ENCODE measurements around the gene LYRM2.

Gene LYRM2

DNA sequence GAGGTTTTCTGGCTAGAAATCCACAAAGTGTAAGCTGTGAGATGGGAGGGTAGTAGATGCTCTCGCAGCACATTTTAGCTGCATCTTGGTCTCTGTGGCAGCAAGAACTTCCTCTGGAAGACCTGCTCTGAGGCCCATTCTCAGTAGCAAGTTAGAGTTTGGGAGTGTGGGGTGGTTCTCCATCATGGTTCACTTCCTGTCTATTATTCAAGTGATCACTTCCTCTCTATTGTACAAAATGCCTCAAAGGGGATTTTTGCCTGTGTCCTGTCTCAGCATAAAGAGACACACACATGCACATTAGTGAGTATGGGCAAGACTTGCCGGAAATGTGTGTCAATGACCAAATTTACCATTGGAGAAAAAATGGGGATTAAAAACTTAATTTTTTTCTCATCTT lies 42.5 kb downstream of the LYRM2 start:
- no peak for DNase-seq (ENCODE audit: low read depth in 2 of 2)

DNA sequence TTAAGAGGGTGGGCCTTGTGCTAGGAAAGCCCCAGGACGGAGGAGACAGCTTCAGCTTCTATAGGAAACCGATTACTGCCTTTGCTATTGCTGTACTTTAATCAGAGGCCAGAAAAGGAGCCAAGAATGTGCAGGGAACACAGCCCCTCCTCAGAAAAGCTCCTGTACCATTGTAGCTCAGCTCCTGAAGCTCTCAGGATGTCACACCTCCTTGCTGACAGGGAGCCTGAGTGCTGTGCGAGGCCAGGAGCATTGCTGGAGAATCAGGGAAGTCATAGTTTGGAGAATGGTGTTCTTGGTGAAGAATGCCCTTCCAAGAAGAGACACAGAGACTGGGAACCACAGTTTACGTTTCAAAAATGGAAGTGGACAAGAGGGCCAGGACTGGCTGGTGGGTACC lies 46.8 kb downstream of the LYRM2 start:
- no peak for DNase-seq (ENCODE audit: low read depth in 2 of 2)

DNA sequence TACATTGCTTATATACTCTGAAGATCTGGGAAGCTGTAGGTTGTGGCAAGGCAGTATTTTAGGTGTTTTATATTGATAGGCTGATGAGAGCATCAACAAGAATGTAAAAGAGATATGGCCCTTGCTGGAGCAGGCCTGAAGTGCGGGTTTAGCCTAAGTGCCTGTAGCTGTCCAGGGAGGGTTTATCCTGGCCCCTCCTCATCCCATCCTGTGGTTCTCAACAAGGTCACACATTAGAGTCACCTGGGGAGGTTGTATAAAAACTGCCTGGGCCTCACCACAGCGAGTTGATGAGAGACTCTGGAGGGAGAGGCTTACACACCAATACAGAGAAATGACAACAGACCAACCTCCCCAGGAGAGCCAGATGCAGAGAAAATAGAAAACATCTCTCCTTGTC lies 48.4 kb downstream of the LYRM2 start:
- DNase-seq (ENCODE audit: low read depth in 2 of 2), result no peak

DNA sequence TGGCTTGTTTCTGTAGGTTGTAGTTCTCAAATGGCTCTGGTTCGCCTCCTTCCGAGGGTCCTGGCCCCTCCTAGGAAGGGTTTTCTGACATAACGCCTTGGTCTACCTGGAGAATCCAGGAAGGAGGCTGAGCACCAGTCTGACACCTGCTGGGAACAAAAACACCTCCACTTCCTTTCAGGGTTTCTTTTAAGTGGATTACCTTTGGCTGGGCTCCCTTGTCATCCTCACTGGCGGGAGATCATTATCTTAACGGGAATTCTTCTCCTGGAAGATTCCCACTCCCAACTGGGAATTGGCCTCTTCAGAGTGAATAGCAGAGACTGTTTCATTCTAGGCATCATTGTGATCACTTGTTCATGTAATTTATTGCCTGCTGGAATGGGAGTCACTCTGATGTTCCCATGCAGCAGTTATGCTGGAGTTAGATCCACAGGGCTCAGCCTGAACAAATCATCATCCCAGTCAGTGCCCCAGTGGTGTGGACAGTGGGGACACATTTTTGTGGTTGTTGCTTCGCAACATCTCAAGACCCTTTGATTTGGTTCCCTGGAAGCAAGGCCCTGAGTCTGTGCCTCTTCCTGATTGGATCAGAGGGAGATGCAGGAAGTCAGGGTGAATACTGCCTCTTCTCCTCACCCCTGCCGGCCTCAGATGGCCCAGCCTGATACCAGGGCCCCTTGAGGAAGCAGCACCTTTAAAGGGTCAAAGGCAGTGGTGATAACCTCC lies 49.1 kb downstream of the LYRM2 start:
- no peak for DNase-seq (ENCODE audit: low read depth in 2 of 2)

DNA sequence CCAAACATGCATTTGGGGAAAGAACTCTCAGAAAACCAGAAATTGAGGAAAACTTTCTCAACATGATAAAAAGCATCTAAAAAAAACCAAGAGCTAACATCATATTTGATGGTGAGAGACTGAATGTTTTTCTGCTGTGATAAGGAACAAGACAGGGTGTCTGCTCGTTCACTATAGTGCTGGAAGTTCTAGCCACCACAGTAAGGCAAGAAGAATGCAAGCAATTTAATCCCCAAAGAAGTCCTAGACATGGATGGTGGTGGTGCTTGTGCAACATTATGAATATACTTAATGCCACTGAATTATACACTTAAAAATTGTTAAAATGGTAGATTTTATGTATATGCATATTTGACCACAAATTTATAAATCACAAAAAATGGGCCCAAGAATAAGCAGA lies 53.4 kb downstream of the LYRM2 start:
- no peak for DNase-seq (ENCODE audit: low read depth in 2 of 2)

DNA sequence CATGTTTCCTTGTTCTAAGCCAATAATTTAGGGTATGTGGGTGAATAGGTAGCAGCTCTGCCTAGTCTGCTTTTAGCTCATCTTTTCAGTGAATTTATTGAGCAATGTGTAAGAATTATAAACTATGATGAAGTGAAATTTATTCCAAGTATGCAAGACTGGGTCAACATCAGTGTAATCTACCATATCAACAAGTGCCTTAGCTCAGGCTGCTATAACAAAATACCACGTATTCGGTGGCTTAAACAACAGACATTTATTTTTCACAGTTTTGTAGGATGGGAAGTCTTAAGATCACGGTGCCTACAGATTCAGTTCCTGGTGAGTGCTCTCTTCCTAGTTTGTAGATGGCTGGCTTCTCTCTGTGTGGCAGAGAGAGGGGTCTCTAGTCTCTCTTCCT lies 54.0 kb downstream of the LYRM2 start:
- no peak for DNase-seq (ENCODE audit: low read depth in 2 of 2)

DNA sequence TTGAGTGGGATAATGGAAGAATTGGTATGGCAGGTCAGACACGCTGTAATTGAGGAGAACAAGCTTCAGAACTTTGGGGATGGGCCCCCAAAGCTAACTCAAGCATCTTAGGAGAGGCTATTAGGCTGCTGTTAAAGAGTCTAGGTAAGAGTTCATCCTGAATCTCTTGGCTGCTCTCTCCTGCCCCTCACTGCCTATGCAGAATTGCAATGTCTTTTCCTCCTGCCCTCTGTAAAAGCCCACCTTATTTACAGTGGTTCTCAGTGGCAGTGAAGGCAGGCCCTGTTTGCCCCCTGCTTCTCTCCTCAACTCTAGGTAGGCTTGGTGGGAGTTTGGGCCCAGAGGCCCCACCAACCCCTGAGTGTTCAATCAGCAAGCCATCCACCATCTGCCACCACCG lies 55.0 kb downstream of the LYRM2 start:
- DNase-seq (ENCODE audit: low read depth in 2 of 2), result no peak

DNA sequence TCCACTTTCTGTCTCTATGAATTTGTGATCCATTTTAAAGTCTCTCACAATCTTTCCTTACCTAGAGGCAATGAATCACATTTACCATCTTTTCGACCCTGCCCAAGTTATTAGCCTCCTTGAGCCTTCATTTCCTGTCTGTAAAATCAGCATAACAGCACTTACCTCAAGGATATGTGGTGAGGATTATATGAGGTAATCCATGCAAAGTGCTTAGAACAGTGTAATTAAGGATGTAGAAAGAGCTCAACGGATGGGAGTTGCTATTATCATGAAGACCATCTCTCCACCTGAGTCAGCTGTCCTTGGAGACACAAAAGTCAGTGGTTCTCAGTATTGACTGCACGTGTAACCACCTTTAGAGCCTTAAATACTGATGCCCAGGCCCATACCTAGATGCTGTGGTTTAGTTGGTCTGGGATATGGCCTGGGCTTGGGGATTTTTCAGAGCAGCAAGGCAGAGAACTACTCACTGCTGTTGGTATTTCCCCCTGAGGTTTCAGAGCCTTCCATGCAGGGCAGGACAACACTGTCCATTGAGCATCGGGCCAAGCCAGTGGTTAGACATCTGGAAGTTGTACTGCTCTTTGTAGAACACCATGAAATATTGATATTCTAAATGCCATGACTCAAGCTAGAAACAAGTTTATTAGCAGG lies 55.8 kb downstream of the LYRM2 start:
- no peak for DNase-seq (ENCODE audit: low read depth in 2 of 2)

DNA sequence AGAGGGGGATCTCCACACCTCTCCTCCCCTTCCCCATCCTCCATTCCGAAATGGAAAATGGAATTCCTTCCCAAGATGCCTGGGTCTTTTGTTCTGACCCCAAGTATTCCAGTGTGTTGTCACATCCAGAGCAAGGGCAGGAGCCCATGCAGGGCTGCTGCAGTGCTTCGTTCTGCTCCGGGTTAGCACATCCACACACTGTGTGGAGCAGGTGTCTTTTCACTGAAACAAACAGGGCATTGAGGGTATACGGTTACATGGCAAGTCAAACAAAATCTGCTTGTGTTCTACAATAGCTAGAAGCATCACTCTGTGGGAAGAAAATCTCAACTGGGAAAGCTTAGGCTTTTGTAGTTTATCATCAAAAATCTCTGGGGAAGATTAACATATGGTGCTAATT lies 56.9 kb downstream of the LYRM2 start:
- no peak for DNase-seq (ENCODE audit: low read depth in 2 of 2)

DNA sequence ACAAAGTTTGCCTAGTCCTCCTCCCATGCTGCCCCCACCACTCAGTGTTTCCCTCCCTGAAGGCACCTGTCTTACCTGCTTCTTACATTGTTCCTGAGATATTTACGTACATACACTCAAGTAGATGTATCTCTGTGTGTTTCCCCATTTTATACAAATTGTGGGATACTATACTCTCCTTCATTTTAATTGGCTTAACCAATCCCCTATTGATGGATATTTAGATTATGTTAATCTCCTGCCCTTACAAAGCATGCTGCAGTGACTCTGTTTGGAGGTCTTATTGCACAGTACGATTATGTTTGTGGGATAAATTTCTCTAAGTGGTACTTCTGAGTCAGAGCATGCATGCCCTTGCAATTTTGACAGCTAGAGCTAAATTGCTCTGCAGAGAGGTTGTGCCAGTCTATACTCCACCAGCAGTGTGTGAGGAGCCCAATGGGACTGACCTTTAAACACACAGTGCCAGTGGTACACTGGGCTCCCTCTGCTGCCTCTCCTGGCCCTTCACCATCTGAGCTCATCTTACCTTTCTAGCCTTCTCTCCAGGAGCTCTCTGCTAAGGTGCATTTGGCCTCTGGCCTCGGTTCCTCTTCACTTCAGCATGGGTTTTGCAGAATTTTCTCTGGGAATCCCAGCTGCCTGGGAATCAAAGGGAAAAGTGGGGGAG lies 57.4 kb downstream of the LYRM2 start:
- DNase-seq (ENCODE audit: low read depth in 2 of 2), result no peak

DNA sequence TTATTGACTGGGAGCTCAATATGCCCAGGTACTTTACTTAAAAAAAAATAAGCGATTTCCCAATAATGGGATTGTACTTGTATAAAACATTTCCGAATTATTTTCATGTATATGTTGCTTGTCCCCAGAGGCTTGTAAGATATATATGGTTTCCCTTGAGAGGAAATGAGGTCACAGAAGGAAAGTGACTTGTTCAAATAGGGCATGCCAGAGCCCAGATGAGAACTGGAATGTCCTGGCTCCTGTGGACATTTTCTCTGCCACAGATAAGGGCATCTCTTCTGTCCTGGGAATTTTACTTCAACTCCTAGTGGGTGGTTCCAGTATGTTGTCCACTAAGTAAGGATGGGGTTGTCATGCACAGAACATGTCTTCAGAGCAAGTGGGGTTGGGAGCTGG lies 63.0 kb downstream of the LYRM2 start:
- DNase-seq (ENCODE audit: low read depth in 2 of 2), result no peak

DNA sequence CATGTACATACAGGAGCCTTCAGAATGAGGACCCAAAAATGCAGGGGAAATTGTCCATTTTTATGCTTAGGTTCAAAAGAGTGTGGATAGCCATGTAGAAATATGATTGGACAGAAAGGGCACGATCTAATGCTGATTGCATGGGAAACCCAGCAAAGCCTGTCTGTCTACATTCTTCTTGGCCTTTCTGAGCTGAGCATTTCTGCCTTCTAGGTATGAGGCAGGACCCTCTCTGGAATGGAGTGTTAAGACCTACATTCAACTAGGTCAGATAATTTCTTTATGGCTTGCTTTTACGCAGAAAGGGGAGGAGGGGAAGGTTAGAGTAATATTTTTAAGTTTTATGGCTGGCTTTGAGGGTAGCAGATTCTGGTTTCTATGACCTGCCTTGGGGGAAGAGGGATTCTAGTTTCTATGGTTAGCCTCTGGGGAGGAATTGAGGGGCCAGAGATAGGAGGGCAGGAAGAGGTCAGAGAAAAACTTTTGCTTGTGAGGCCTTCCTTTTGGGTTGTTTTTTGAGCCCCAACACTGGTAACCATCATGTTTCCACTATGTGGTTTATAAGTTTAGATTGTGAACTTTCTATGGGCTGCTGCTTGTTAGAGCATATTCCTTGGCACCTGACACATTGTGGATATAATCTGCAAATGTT lies 63.5 kb downstream of the LYRM2 start:
- no peak for DNase-seq (ENCODE audit: low read depth in 2 of 2)

DNA sequence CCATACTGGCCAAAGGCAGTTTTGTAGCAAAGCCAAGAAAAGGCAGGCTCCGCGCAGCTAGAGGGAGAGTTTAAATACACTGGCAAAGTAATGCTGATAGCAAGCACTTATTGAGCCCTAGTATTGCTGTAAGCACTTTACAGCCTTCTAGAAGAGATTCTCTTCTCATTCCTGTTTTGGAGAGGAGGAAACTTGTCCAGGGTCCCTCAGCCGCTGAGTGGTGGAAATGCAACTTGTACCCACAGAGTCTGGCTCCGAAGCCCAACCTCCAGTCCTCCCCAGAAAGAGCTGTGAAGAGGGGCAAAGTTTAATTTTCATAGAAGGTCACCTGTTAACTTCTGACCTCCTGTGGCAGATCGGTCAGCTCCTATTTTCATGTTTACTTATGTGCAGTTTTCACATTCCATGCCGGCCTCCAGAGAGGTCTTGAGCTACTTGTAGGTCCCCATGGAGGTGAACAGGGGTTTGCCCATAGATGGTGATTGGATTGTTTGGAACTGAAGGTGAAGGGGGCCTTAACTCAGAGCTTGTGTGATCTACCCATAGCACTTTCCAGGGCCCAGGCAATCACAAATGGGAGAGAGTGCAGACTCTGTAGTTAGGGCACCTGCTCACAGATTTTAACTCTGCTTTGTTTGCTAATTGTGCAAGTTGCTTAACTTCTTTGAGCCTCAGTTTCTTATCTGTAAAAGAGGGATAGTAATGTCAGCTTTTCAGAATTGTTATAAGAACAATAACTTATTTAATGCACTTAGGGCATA lies 70.7 kb downstream of the LYRM2 start:
- no peak for DNase-seq (ENCODE audit: low read depth in 2 of 2)

DNA sequence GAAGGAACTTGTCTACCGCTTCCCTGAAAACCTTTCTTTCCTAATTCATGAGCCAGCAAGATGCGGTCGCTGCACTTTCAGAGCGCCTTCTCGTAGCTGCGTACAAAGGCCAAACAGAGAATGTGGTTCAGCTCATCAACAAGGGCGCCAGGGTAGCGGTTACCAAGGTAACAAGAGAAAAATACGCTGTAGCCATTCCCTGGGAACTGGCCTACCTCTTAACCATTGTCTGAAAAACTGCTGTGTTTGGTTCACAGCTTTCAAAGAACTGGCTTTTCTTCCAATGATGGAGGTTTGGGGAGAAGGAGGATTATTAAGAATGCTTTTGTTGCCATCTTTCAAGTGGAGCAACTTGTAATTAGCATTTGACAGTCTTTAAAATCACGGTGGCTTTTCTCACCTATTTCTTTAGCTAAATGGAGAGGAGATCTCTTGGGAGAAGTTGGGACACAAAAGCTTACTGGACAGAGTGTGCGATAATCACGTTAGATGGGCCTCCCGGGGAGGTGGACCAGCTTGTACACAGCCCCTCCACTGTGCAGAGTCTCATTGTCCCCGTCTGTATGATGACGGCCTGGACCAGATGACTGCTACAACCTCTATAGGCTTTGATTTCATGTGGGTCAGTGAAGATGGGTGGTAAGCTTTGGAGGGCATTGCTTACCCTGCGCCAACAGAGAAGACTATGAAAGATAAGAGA lies 71.5 kb downstream of the LYRM2 start:
- DNase-seq (ENCODE audit: low read depth in 2 of 2), result no peak

DNA sequence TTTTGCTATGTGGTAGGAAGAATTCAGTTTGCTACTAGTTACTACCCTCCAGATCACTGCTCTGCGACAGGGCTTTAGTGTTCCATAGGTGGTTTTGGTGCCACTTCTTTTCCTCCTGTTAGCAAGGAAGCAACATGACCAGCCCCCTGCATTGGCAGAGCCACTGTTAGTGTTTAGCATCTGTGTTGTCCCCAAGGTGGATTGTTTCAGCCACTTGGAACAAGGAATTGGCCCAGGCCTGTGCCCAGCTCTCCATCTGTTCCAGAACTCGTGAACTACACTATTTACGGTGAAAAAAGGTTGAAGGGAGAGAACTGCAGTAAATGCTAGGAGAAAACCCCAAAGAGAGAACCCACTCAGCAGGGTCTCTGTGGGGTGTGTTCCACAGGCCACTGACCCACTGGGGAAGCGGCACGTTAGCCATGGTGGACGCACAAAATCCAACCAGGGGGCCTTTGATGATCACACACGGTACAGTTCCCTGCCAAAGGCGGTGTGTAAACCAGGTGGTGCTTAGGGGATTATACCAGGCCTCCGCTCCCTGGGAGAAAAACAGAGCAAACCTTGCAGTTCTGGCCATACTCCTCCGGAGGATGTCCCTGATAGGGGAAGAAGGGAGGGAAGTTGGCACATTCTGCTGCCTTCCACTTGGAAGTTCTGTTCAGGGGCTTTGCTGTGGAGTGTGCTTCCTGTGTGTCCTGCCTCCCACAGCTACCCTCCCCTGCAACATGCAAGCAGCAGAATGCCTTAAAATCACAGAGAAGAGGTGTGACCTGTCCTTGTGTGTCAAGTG lies 72.3 kb downstream of the LYRM2 start:
- DNase-seq (ENCODE audit: low read depth in 2 of 2), result no peak

DNA sequence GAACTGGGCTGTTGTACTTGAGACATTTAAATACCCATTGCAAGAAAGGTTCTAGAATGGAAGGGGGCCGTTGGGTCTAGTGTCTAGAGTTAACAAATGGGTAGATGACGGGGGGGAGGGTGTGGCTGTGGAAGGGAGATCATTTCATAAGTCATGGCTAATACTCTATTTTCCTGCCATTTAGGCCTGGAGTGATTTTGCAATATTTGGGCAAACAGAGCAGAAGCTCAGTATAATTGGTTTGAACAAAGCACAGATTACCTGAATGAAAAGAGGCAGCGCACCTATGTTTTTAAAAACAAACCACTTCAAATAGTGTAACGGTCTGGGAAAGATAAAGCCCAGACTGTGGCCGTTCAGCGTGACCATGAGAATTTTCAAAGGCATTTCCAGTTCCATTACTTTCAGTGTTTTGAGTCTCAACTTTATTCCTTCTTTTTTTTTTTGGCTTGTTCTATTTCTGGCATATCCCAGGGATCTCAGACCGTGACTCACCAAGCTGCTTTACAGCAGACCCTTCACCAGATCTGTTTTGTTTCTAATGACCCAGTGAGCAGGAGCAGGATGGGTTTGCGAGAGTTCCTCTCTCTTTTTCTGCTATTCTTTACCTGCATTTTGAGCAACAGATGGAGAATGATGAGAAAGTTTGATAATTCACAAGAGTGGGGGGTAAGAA lies 73.7 kb downstream of the LYRM2 start:
- no peak for DNase-seq (ENCODE audit: low read depth in 2 of 2)

DNA sequence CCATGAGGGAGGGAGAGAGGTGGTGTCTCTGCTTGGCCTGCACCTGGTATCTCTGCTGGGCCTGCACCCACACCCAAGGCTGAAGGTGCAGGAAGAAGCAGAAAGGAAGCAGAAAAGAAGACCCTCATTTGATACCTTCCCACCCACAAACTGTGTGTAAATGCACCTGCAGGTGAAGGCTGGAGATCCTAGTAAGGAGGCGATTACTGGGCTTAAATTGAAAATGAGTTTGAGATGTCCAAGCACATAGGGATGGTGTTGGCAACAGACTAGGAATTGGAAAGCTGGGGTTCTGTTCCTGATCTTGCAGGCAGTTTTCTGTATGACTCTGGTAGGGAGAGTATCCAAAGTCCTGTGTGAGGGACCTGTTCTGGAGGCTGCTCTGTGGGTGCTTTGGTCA lies 74.7 kb downstream of the LYRM2 start:
- DNase-seq (ENCODE audit: low read depth in 2 of 2), result no peak

DNA sequence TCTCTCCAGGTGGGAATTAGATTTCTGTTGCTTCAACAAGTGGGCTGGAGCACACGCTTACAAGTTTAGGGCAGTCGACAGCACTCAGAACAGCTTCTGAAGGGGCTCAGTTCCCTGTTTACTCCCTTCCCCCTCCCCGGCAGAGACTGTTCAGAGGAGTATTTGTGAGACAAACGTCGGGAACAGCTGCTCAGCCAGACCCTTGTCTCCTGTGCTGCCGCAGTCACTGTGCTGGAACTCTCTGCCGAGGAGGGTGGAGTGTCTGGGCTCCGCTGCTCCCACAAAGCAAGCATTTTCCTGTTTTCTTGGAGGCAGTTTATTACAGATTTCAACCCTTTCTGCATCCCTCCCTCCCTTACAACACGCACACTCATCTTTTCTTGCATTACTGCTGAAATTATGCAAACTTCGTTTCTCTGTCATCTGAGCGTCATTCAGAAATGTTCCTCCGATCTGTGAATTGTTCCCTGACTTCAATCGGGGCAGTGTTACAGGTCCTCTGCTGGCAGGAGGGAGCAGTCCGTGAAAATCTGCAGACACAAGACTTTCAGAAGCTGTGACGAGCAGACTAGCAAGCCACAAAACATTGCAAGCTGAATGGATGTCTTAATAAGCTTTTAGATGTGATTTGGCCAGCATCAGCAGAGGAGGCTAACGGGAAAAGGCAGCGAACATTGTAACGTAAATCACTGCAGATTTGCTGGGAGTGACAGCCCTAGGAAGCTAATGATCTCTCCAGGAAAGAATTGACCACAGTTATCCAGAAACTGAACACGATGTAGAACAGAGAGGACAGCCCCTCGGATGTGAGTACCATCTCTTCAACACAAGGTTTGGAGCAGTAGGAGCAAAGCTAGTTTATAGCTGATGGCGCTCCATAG lies 76.2 kb downstream of the LYRM2 start:
- DNase-seq (ENCODE audit: low read depth in 2 of 2), result no peak

DNA sequence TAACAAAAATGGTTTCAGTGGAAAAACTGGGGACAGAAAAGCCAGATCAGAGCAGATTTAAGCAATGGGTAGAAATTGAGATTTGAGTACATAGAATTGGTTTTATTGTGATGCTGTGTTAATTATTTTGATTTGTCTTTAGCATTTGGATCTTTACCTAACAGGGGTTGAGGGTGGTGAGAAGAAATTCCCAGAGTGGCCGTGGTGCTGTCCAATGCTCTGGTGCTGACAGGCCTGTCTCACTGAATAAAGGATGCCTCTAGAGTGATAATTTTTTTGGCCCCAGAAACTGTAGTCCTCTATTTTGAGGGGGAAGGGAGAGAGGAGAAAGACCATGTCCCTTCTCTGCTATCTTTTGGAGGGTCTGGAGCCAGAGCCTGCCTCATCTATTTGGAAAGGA lies 79.1 kb downstream of the LYRM2 start:
- no peak for DNase-seq (ENCODE audit: low read depth in 2 of 2)

All from fibroblast of skin of left quadriceps (primary cell).